Spleen (tissue), 11 donors: Measurements from ENCODE around the gene STARD3NL. TPM values are rescaled to one million over a fixed set of nuclear protein-coding genes. Genes with fewer than 3 reads are reported as not detected.
"Not testable (repeated sequence)": the region's sequence is repeated elsewhere in the genome, so short reads cannot be mapped to it uniquely, and the experiment has no call there.

ENCODE experiments used
- DNase-seq: peaks from one replicate; pipeline ENCODE4 v3.0.0-alpha.2; 2020
- H3K27ac ChIP-seq, 8 donors: fragments of 200-600 bp; sonication (generic) in 7 of 8; 1 replicate in 4 of 8; 2 replicates in 4 of 8; pipeline versions ENCODE4 v1.5.0 to v1.8.0; 2016 to 2021; ENCODE audit warnings: inconsistent platforms in 4 of 8, mild to moderate bottlenecking in 4 of 8, moderate library complexity in 1 of 8
- H3K27me3 ChIP-seq, 7 donors: fragments of 200-600 bp; sonication (generic) in 6 of 7; replicated peaks in 1 of 7; 1 replicate in 4 of 7; 2 replicates in 3 of 7; pipeline versions ENCODE4 v1.5.0 to v1.8.0; 2016 to 2021; ENCODE audit warnings: inconsistent platforms in 3 of 7, mild to moderate bottlenecking in 1 of 7
- H3K36me3 ChIP-seq, 6 donors: fragments of 200-600 bp; sonication (generic) in 5 of 6; 1 replicate in 4 of 6; 2 replicates in 2 of 6; pipeline versions ENCODE4 v1.5.0 to v1.8.0; 2016 to 2021; ENCODE audit warnings: inconsistent platforms in 2 of 6
- H3K4me1 ChIP-seq, 6 donors: fragments of 200-600 bp; sonication (generic) in 5 of 6; 1 replicate in 3 of 6; 2 replicates in 3 of 6; pipeline versions ENCODE4 v1.5.0 to v1.8.0; 2016 to 2021; ENCODE audit warnings: inconsistent platforms in 3 of 6
- H3K4me3 ChIP-seq, 8 donors: fragments of 200-600 bp; sonication (generic) in 7 of 8; 1 replicate in 4 of 8; 2 replicates in 4 of 8; pipeline versions ENCODE4 v1.5.0 to v1.8.0; 2016 to 2021; ENCODE audit warnings: inconsistent platforms in 4 of 8, mild to moderate bottlenecking in 4 of 8, moderate library complexity in 2 of 8
- H3K9me3 ChIP-seq, 8 donors: fragments of 200-600 bp; sonication (generic) in 7 of 8; 1 replicate in 4 of 8; 2 replicates in 4 of 8; pipeline versions ENCODE4 v1.5.0 to v1.8.0; 2016 to 2021; ENCODE audit warnings: inconsistent platforms in 4 of 8
- POLR2A ChIP-seq, 3 donors: fragments of 450-650 bp; IDR thresholded peaks; one replicate each; pipeline ENCODE4 v1.5.1; 2017; ENCODE audit warnings: antibody characterized with exemption in 3 of 3, mild to moderate bottlenecking in 1 of 3
- POLR2AphosphoS5 ChIP-seq, 3 donors: sonication (generic); formaldehyde crosslinking; IDR thresholded peaks; one replicate each; pipeline ENCODE4 v1.5.1; 2017; ENCODE audit warnings: antibody characterized with exemption in 3 of 3
- WGBS, 5 donors: extraction: QIAGEN DNeasy Blood & Tissue Kit in 3 of 5; methylation state at CpG; one replicate each; pipeline versions ENCODE4 v1.1.5 to v1.1.7; 2013 to 2018; 5-methylcytosine and 5-hydroxymethylcytosine counted together
- intact Hi-C: fragments of 100-400 bp; cut with DNase I; formaldehyde crosslinking; loops from one replicate; pipeline ENCODE4 v1.15.0; 2023; ENCODE audit warnings: low total_unique reads
- polyA plus RNA-seq, 3 donors: library from polyadenylated mRNA; stranded (reverse); fragments of 200-250 nt; gene quantifications; one replicate each; pipeline ENCODE4 v1.2.1, GENCODE V29; 2013
- total RNA-seq, 7 donors: library from RNA; depleted of rRNA in 3 of 7; stranded (reverse); fragments of >200 nt in 3 of 7; fragmentation: NEBNext Ultra II Directional in 4 of 7; extraction: Animal tissue kit (Norgen Biotek cat#: 25700) in 4 of 7; gene quantifications; one replicate each; pipeline versions ENCODE4 v1.1.0 to v1.2.1, GENCODE V29; 2016 to 2021
- TF ChIP-seq, protein P1 (sequence below), 11 experiments: fragments of 200-600 bp in 7 of 11; fragments of 450-650 bp in 4 of 11; sonication (generic) in 4 of 11; IDR thresholded peaks in 8 of 11; conservative IDR thresholded peaks in 3 of 11; 1 replicate in 7 of 11; 2 replicates in 4 of 11; pipeline versions ENCODE4 v1.4.0 to v1.8.0; 2016 to 2021; ENCODE audit warnings: antibody characterized with exemption in 11 of 11, inconsistent platforms in 4 of 11, mild to moderate bottlenecking in 1 of 11
- donor health status: healthy with polysubstance abuse.
- donor health status: DM: no; HTN: no; CAD: no; lungs with moderate emphysema.
- donor health status: DM: no; HTN: no; CAD: no.
- donor health status: Bipolar disorder and iron deficiency.
- donor health status: healthy.
- donor health status: DM: no; HTN: no; CAD: no.
- donor health status: DM: yes; HTN: yes; CAD: no.

The STARD3NL gene
- total and polyA plus RNA-seq, 10 donors, result 19.8 to 50.2 (median 36.7) TPM

DNA sequence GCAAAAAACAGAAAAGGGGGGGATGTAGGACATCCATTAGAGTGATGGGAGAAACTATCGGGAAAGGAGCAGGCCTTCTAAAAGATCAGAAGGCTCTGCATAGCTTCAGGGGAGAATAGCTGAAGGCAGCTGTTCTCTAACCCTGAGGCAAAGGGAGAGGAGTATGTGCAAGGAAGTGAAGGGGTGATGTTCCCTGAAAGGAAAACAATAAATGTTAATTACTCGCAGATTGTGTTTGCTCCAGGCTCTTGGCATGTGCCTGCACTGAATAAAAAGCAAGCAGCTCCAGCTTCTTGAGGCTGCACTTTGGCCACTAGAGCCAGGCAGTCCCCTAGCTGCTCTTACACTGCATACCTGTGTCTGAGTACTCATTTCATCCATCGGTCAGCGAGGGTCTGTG is 14.4 kb upstream of the STARD3NL start:
- H3K36me3 ChIP-seq, result no peaks in the 10 kb centered on the region
- 79 to 93% (median 88%) methylated on average over 4 of the region's 4 CpGs for WGBS, 5 donors
- intact Hi-C loops, result loop anchor here (10.0 kb wide), 1 partner anchor 59 kb away; no protein-coding TSS in a partner anchor
- no peak for DNase-seq
- H3K4me3 ChIP-seq, result no peak overlapping the region
- no peak overlapping the region for H3K27ac ChIP-seq
- no peak for TF ChIP-seq POLR2AphosphoS5 (IDR thresholded peaks at IDR 0.05)
- TF ChIP-seq, protein P1, sequence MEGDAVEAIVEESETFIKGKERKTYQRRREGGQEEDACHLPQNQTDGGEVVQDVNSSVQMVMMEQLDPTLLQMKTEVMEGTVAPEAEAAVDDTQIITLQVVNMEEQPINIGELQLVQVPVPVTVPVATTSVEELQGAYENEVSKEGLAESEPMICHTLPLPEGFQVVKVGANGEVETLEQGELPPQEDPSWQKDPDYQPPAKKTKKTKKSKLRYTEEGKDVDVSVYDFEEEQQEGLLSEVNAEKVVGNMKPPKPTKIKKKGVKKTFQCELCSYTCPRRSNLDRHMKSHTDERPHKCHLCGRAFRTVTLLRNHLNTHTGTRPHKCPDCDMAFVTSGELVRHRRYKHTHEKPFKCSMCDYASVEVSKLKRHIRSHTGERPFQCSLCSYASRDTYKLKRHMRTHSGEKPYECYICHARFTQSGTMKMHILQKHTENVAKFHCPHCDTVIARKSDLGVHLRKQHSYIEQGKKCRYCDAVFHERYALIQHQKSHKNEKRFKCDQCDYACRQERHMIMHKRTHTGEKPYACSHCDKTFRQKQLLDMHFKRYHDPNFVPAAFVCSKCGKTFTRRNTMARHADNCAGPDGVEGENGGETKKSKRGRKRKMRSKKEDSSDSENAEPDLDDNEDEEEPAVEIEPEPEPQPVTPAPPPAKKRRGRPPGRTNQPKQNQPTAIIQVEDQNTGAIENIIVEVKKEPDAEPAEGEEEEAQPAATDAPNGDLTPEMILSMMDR (IDR thresholded peaks at IDR 0.05 in 8 of 11, conservative IDR thresholded peaks at IDR 0.05 in 3 of 11), result no peak
- no peak for TF ChIP-seq POLR2A (IDR thresholded peaks at IDR 0.05)
- peaks cover 0 to 4% (median 0%) of the 10 kb centered on the region in 6 donors for H3K4me1 ChIP-seq
- no peaks in the 10 kb centered on the region for H3K27me3 ChIP-seq
- H3K9me3 ChIP-seq, result no peaks in the 10 kb centered on the region

DNA sequence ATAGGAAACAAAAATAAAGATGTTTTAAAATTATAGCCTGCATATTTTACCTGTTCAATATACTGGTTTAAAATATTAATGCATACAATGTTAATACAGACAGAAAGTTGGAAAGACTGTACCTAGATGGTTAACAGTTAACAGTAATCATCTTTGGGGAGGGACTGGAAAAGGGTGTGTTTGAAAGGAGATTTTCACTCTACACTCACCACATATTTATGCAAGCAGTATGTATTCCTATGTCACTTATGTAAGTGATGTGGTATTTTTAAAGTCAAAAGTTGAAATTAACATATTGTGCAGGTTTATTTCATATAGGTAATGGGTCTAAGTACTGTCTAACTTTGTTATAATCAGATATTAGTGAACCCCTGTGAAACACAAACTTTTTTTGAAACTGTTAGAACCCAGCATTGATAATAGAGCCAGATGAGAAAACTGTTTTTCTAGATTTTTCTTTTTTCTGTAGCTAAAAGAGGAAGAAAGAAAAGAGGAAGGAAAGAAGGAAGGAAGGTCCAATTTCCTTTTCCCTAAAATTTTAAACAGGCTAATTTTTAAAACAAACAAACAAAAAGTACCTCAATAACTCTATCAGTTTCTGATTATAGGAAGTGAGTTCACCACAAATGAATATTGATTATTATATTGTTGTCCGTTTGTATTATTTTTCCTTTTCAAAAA is 9.0 kb upstream of the STARD3NL start:
- Histone ChIP-seq H3K27me3 (no peaks in the 10 kb centered on the region), H3K27ac (peak overlapping the region in 1 of 8 donors; percentile 10), H3K4me3 (no peak overlapping the region), H3K9me3 (no peaks in the 10 kb centered on the region), H3K4me1 (peaks cover 0 to 20% (median 3%) of the 10 kb centered on the region in 6 donors), H3K36me3 (no peaks in the 10 kb centered on the region)
- TF ChIP-seq POLR2A (IDR thresholded peaks at IDR 0.05), result no peak
- no peak for TF ChIP-seq POLR2AphosphoS5 (IDR thresholded peaks at IDR 0.05)
- TF ChIP-seq, protein P1 (IDR thresholded peaks at IDR 0.05 in 8 of 11, conservative IDR thresholded peaks at IDR 0.05 in 3 of 11), result no peak
- WGBS, 5 donors, result 78 to 90% (median 85%) methylated on average over 1 of the region's 1 CpG
- no peak for DNase-seq
- intact Hi-C loops, result loop anchor here (10.0 kb wide), 1 partner anchor 64 kb away; no protein-coding TSS in a partner anchor

DNA sequence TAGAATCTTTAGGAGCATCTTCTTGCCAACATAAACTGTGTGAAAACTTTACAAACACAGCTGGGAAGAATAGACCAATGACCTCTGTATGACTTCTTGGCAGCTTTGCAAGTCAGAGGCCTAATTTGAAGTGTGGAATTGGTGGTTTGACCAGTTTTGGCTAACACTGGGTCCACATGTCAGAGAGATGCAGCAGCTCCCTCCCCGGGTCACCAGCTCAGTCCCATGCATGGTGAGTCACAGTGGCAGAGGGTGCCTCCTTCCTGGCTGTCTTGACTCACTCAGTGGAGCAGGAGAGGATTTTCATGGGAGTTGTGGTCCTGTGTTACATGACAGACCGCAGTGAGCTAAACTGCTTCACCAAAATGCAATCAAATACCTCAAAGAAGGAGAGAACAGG is 8.2 kb upstream of the STARD3NL start:
- Histone ChIP-seq H3K27ac (peak overlapping the region in 2 of 8 donors; percentile 10 to 21), H3K4me3 (no peak overlapping the region), H3K4me1 (peaks cover 0 to 20% (median 3%) of the 10 kb centered on the region in 6 donors), H3K9me3 (no peaks in the 10 kb centered on the region), H3K27me3 (no peaks in the 10 kb centered on the region), H3K36me3 (no peaks in the 10 kb centered on the region)
- WGBS, 5 donors, result 48 to 79% (median 65%) methylated on average over 2 of the region's 2 CpGs
- no peak for TF ChIP-seq POLR2A (IDR thresholded peaks at IDR 0.05)
- TF ChIP-seq, protein P1 (IDR thresholded peaks at IDR 0.05 in 8 of 11, conservative IDR thresholded peaks at IDR 0.05 in 3 of 11), result no peak
- TF ChIP-seq POLR2AphosphoS5 (IDR thresholded peaks at IDR 0.05), result no peak
- intact Hi-C loops, result loop anchor here (10.0 kb wide), 1 partner anchor 65 kb away; no protein-coding TSS in a partner anchor
- DNase-seq, result no peak

DNA sequence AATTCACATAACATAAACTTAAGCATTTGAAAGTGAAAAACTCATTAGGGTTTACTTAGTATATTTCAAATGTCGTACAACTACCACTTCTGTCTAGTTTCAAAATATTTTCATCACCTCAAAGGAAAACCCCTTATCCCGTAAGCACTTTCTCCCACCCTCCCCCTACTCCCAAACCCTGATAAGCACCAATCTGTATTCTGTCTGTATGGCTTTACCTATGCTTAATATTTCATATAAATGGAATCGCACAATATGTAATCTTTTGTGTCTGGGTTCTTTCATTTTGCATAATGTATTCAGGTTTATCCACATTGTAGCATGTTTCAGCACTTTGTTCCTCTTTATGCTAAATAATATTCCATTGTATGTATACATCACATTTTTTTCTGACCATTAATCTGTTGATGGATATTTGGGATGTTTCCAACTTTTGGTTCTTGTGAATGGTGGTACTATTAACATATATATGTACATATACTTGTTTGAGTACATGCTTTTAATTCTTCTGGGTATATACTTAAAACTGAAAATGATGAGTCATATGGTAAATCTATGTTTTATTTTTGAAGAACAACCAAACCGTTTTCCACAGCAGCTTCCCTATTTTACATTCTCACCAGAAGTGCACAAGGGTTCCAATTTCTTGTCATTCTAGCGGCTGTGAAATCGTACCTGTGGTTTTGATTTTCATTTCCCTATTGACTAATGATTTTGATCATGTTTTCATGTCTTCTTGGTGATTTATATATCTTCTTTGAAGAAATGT is 6.2 kb upstream of the STARD3NL start:
- Histone ChIP-seq H3K27ac (peak overlapping the region in 3 of 8 donors; percentile 10 to 51 (median 36)), H3K4me3 (no peak overlapping the region)
- TF ChIP-seq, protein P1 (IDR thresholded peaks at IDR 0.05 in 8 of 11, conservative IDR thresholded peaks at IDR 0.05 in 3 of 11), result no peak
- TF ChIP-seq POLR2AphosphoS5 (IDR thresholded peaks at IDR 0.05) (no peak), POLR2A (IDR thresholded peaks at IDR 0.05) (no peak)

DNA sequence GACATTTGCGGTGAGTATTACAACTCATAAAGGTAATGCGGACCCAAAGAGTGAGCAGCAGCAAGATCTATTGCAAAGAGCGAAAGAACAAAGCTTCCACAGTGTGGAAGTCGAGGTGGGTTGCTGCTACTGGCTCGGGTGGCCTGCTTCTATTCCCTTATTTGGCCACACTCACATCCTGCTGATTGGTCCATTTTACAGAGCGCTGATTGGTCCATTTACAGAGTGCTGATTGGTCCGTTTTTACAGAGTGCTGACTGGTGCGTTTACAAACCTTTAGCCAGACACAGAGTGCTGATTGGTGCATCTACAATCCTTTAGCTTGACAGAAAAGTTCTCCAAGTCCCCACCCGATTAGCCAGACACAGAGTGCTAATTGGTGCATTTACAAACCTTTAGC is 2.5 kb upstream of the STARD3NL start:
- H3K27me3 ChIP-seq, H3K27ac ChIP-seq, intact Hi-C loops, H3K9me3 ChIP-seq, H3K4me3 ChIP-seq, DNase-seq, H3K36me3 ChIP-seq: not testable (repeated sequence)
- 89 to 98% (median 95%) methylated on average over 8 to 9 of the region's 9 CpGs for WGBS, 5 donors
- peaks cover 18 to 33% (median 21%) of the 10 kb centered on the region in 6 donors for H3K4me1 ChIP-seq

More for the DNA sequence above, 6.2 kb upstream of the STARD3NL start:
- H3K9me3 ChIP-seq, result no peaks in the 10 kb centered on the region
- 31 to 49% (median 40%) methylated on average over 6 of the region's 6 CpGs for WGBS, 5 donors
- DNase-seq, result no peak
- intact Hi-C loops, result no loop called here
- peaks cover 0 to 20% (median 3%) of the 10 kb centered on the region in 6 donors for H3K4me1 ChIP-seq
- H3K36me3 ChIP-seq, result no peaks in the 10 kb centered on the region
- no peaks in the 10 kb centered on the region for H3K27me3 ChIP-seq
